Activated CD8-positive, alpha-beta memory T cell treated with anti-CD3 and anti-CD28 coated beads for 36 hours (primary cell): Measurements from ENCODE around the gene NBEA. TPM values are rescaled to one million over a fixed set of nuclear protein-coding genes. Genes with fewer than 3 reads are reported as not detected.
"Not testable (repeated sequence)": the region's sequence is repeated elsewhere in the genome, so short reads cannot be mapped to it uniquely, and the experiment has no call there.

ENCODE experiments used
- CTCF ChIA-PET: fragments of 350-600 bp; sonication (Branson Sonifier 250); formaldehyde crosslinking; loops from one replicate; lab custom pipeline; 2021; ENCODE audit warnings: antibody characterized with exemption; lab: Charles Lee
- POLR2A ChIA-PET: fragments of 350-600 bp; sonication (Branson Sonifier 250); formaldehyde crosslinking; loops from one replicate; lab custom pipeline; 2021; ENCODE audit warnings: antibody characterized with exemption; lab: Charles Lee
- total RNA-seq, 2 experiments: library from RNA; stranded (reverse); gene quantifications; one replicate each; pipeline ENCODE4 v1.2.3, GENCODE V29; 2021

NBEA gene
- total RNA-seq, 2 experiments from 2014 or later, result 0.15 to 0.23 TPM

GRCh38 chr13:35028338-35028867 is 86.3 kb downstream of the NBEA start:
- POLR2A ChIA-PET, result no interaction called here
- CTCF ChIA-PET, result no interaction called here

- CTCF ChIA-PET, result no interaction called here
- POLR2A ChIA-PET, result no interaction called here
These were observed 96.9 kb downstream of the NBEA start for GRCh38 chr13:35039012-35039411.

- ChIA-PET POLR2A (no interaction called here), CTCF (no interaction called here)
These were observed 104.5 kb downstream of the NBEA start for GRCh38 chr13:35046587-35046986.

- ChIA-PET CTCF (no interaction called here), POLR2A (no interaction called here)
These were observed 113.6 kb downstream of the NBEA start for GRCh38 chr13:35055705-35056104.

GRCh38 chr13:35057858-35058257 is 115.8 kb downstream of the NBEA start:
- ChIA-PET CTCF (no interaction called here), POLR2A (no interaction called here)

DNA sequence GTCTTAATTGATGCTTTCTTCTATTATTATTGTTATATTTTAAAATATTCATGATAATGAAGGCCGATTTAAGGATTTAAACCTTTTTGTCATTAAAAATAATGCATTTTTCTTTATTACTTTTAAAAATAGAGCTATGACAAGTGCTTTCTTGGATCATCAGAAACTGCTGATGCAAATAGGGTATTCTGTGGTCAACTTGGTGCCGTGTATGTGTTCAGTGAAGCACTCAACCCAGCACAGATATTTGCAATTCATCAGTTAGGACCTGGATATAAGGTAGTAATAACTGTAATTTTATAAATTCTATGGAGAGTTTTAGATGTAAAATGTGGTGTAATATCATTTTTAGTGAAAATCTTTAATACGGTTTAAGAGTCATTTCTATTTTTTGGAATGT is 116.5 kb downstream of the NBEA start:
- CTCF ChIA-PET, POLR2A ChIA-PET: not testable (repeated sequence)

GRCh38 chr13:35086667-35087066 is 144.6 kb downstream of the NBEA start:
- CTCF ChIA-PET, result no interaction called here
- POLR2A ChIA-PET, result no interaction called here

DNA sequence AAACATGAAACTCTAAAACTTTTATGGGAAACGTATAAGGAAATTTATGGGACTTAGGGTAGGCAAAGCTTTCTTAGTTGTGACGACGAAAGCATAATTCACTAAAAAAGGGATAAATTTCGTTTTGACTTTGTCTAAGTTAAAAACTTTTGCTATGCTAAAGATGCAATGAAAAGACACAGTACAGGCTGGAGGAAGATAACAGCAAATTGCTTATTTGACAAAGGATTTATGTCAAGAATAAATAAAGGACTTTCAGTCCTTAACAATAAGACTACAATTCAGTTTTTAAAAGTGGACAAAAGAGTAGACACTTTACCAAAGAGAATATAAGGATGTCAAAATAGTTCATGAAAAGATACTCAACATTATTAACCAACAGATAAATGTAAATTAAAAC is 150.2 kb downstream of the NBEA start:
- POLR2A ChIA-PET, result no interaction called here
- CTCF ChIA-PET, result no interaction called here

DNA sequence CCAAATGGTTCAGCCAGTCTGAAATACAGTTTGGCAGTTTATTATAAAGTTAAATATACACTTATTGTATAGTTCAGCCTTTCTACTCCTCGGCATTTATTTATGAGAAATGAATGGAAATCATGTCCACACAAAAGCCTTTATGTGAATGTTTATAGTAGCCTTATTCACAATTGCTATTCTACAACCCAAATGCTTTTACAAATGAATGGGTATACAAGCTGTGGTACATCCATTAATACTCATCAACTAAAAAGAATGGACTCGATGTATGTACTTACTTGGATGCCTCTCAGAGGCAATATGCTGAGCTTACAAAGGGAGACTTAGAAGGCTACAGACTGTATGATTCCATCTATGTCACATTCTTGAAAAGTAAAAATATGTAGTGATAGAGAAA is 150.7 kb downstream of the NBEA start:
- CTCF ChIA-PET, result no interaction called here
- POLR2A ChIA-PET, result no interaction called here

GRCh38 chr13:35093356-35093755 is 151.3 kb downstream of the NBEA start:
- POLR2A ChIA-PET, result no interaction called here
- CTCF ChIA-PET, result no interaction called here

- CTCF ChIA-PET, POLR2A ChIA-PET: not testable (repeated sequence)
These were observed 164.7 kb downstream of the NBEA start for GRCh38 chr13:35106771-35107170.

DNA sequence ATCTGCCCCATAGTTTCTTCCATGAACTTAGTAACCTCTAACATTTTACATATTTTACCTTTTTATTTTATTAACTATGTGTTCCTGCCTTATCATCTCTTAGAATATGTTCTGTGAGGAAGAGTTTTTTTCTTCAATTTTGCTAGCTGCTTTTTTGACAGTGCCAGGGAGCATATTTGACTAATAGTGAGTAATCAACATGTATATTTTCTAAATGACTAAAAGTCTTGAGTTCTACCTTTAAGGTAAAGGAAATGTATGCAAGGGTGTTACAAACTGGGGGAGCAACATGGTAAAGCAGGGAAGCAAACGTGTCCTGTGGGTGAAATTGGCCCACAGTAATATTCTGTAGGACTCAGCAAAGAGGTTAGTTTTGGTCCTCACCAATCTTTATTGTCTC is 165.5 kb downstream of the NBEA start:
- ChIA-PET CTCF (no interaction called here), POLR2A (no interaction called here)

DNA sequence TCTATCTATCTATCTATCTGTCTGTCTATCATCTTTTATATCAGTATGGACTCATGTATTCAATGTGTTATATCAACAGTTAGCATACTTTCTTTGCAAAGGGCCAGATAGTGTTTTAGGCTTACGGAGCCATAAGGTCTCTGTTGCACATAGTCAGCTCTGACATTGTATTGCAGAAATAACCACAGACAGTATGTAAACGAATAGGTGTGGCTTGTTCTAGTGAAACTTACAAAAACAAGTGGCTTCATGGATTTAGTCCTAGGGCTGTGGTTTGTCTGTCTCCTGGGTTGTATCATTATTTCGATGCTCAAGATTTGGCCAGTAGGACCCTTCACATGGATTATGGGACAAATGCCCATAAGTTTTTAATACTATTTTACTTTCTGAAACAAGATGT is 171.5 kb downstream of the NBEA start:
- POLR2A ChIA-PET, result not testable (repeated sequence)

GRCh38 chr13:35127466-35127865 is 185.4 kb downstream of the NBEA start:
- ChIA-PET CTCF (no interaction called here), POLR2A (no interaction called here)

More for the DNA sequence above, 171.5 kb downstream of the NBEA start:
- CTCF ChIA-PET, result not testable (repeated sequence)

DNA sequence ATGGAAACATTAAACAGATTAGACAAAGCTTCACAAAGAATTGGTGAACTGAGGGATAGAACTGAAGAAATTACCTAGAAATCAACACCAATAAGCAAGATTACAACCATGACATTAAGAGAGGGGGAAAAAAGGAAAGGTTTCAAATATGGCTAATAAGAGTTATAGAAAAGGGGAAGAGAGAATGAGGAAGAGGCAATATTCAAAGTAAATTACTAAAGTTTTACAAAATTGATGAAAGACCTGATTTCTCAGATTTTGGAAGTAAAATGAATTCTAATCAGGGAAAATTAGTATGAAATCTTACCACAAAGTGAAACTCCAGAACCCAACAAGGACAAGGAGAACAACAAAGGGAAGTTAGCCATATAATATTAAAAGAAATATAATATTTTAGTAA is 187.4 kb downstream of the NBEA start:
- CTCF ChIA-PET, result no interaction called here
- POLR2A ChIA-PET, result no interaction called here

- POLR2A ChIA-PET, result no interaction called here
- CTCF ChIA-PET, result no interaction called here
These were observed 189.4 kb downstream of the NBEA start for GRCh38 chr13:35131471-35131870.

DNA sequence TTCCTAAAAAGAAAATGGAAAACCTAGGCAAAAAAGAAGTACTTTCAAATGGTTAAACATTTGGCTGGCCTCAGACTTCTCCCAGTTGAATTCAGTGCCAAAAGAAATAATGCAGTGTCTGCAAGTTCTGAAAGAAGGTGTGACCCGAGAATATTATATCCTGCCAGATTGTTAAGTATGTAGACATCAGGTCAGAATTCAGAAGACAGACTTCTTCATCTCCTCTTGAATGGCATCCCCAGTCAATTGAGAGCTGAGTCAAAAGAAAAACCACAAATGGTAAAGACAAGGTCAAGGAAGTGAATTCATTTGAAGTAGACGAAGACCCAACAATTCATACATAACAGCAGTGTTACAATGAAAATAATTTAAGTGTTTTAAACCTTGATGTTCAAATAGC is 194.5 kb downstream of the NBEA start:
- POLR2A ChIA-PET, result no interaction called here
- CTCF ChIA-PET, result no interaction called here

DNA sequence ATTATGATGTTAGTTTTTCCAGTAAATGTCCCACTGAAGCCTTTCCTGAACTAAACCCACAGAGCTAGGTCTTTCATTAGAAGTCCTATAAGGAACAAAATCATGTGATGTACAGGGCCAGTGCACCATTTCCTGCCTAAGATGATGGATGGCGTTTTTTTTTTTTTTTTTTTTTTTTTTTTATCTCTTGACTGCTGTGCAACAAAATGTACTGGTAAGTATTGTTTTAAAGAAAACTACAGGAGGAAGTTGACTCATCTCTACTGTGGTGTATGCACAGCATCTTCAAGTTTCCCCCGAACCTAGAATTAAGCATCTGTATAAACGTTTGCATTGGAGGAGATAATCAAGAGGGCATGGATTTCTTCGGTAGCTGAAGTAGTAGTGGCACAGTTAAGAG is 197.5 kb downstream of the NBEA start:
- CTCF ChIA-PET, result interaction anchor here (0.6 kb wide), 1 partner anchor 94 kb away, joined by 3 read pairs; no protein-coding TSS in a partner anchor
- POLR2A ChIA-PET, result no interaction called here

DNA sequence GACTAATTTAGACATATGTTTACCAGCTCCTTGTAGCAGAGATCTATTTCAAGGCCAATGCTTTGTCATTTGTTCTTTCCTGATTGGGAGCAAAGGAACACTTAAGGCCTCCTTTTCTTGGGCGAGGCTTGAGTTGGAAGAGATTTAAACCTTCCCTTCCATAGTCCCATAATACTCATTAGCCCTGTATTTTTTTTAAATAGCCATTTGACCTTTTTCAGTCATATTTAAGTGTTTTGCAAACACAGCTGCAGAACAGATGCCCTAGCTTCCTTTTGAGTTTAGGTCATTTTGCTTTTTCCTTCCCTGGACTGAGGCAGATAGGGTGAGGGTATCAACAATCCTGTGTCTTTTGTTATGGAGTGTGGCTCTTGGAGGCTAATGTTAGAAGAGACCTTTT is 198.3 kb downstream of the NBEA start:
- CTCF ChIA-PET, result interaction anchor here (1.0 kb wide), 1 partner anchor 33 kb away, joined by 3 read pairs; no protein-coding TSS in a partner anchor
- POLR2A ChIA-PET, result no interaction called here

DNA sequence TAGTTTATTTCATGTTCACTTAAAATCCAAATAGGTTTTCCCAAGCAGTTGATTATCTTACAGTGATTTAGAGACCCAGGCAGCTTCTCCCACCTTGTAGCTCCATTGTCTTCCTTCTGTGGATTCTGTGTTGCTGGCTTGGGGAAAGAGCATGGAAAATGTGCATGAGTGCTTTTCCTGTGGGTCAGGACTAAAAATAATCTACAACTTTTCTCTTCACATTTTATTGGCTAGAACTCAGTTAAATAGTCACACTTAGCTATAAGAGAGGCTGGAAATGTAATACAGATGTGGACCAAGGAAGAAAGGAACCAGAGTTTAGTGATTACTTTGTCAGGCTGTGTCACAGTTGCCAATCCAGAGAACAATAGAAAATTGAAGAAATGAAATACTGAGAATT is 198.8 kb downstream of the NBEA start:
- ChIA-PET CTCF (interaction anchor here (1.0 kb wide), 1 partner anchor 32 kb away, joined by 3 read pairs; no protein-coding TSS in a partner anchor), POLR2A (no interaction called here)

- ChIA-PET POLR2A (interaction anchor here (0.6 kb wide), 1 partner anchor 293 kb away, joined by 5 read pairs; no protein-coding TSS in a partner anchor), CTCF (no interaction called here)
These were observed 201.1 kb downstream of the NBEA start for GRCh38 chr13:35143123-35143522.
